CD14-positive monocyte (primary cell): ENCODE data around the gene DNAH10. TPM values are rescaled to one million over a fixed set of nuclear protein-coding genes. Genes with fewer than 3 reads are reported as not detected.

ENCODE experiments used
- DNase-seq, 3 donors: peaks; one replicate each; pipeline ENCODE4 v3.0.0-alpha.2; 2011 to 2022
- H2AFZ ChIP-seq: 2 replicates; pipeline ENCODE4 v1.6.0; 2012; ENCODE audit warnings: mild to moderate bottlenecking, low read depth, low read length, inconsistent platforms; ENCODE audit not compliant: insufficient read depth, poor library complexity, severe bottlenecking
- H3K27ac ChIP-seq, 2 donors: 1 replicate in 1 of 2; 2 replicates in 1 of 2; pipeline ENCODE4 v1.5.1; 2012 to 2013; ENCODE audit warnings: low read length in 2 of 2, control low read depth in 1 of 2, inconsistent platforms in 1 of 2, low read depth in 1 of 2, mild to moderate bottlenecking in 1 of 2
- H3K27me3 ChIP-seq, 2 donors: one replicate each; pipeline versions ENCODE4 v1.6.0 to v1.6.1; 2011 to 2013; ENCODE audit warnings: low read length in 2 of 2; ENCODE audit not compliant: control insufficient read depth in 2 of 2, insufficient read depth in 2 of 2
- H3K36me3 ChIP-seq, 2 donors: replicated peaks in 1 of 2; 1 replicate in 1 of 2; 2 replicates in 1 of 2; pipeline versions ENCODE4 v1.5.1 to v1.6.1; 2012 to 2013; ENCODE audit warnings: low read length in 2 of 2, control low read depth in 1 of 2, inconsistent platforms in 1 of 2, mild to moderate bottlenecking in 1 of 2; ENCODE audit not compliant: insufficient read depth in 2 of 2, control insufficient read depth in 1 of 2
- H3K4me1 ChIP-seq, 2 donors: 1 replicate in 1 of 2; 2 replicates in 1 of 2; pipeline versions ENCODE4 v1.5.1 to v1.6.1; 2012 to 2013; ENCODE audit warnings: low read length in 2 of 2, control low read depth in 1 of 2, inconsistent platforms in 1 of 2, mild to moderate bottlenecking in 1 of 2, moderate library complexity in 1 of 2; ENCODE audit not compliant: insufficient read depth in 2 of 2, control insufficient read depth in 1 of 2
- H3K4me2 ChIP-seq: replicated peaks from 2 replicates; pipeline ENCODE3; 2012; ENCODE audit warnings: low read length, moderate library complexity, mild to moderate bottlenecking; ENCODE audit not compliant: poor library complexity, severe bottlenecking; ENCODE audit errors: extremely low read depth
- H3K4me3 ChIP-seq, 3 experiments: fragments of 200-600 bp in 1 of 3; sonication (generic) in 1 of 3; replicated peaks in 1 of 3; 1 replicate in 2 of 3; 2 replicates in 1 of 3; pipeline ENCODE4 v1.5.1; 2011 to 2013; ENCODE audit warnings: low read length in 3 of 3, mild to moderate bottlenecking in 3 of 3, control low read depth in 2 of 3, low read depth in 2 of 3, inconsistent platforms in 1 of 3, moderate library complexity in 1 of 3
- H3K79me2 ChIP-seq: 2 replicates; pipeline ENCODE4 v1.6.0; 2012; ENCODE audit warnings: mild to moderate bottlenecking, control low read depth, inconsistent platforms, low read length, moderate library complexity; ENCODE audit not compliant: insufficient read depth
- H3K9ac ChIP-seq: 2 replicates; pipeline ENCODE4 v1.6.0; 2017; ENCODE audit warnings: low read length, mild to moderate bottlenecking; ENCODE audit not compliant: insufficient read depth, poor library complexity, severe bottlenecking
- H3K9me3 ChIP-seq, 2 donors: replicated peaks in 1 of 2; 1 replicate in 1 of 2; 2 replicates in 1 of 2; pipeline versions ENCODE4 v1.5.1 to v1.6.1; 2012 to 2013; ENCODE audit warnings: low read length in 2 of 2, control low read depth in 1 of 2; ENCODE audit not compliant: control insufficient read depth in 1 of 2, insufficient read depth in 1 of 2
- H4K20me1 ChIP-seq: 2 replicates; pipeline ENCODE4 v1.6.0; 2012; ENCODE audit warnings: mild to moderate bottlenecking, low read length, control low read depth, moderate library complexity; ENCODE audit not compliant: insufficient read depth
- H3K27ac Mint-ChIP-seq, 7 donors: one replicate each; pipeline ENCODE4 v1.8.0; 2020; ENCODE audit warnings: mild to moderate bottlenecking in 7 of 7, mixed read lengths in 7 of 7, moderate library complexity in 6 of 7, inconsistent platforms in 2 of 7
- H3K27me3 Mint-ChIP-seq, 3 donors: one replicate each; pipeline ENCODE4 v1.8.0; 2021 to 2022; ENCODE audit warnings: low read depth in 3 of 3, mild to moderate bottlenecking in 3 of 3, mixed read lengths in 3 of 3, moderate library complexity in 3 of 3, inconsistent platforms in 1 of 3
- H3K36me3 Mint-ChIP-seq, 2 donors: one replicate each; pipeline ENCODE4 v1.8.0; 2020; ENCODE audit warnings: mixed read lengths in 2 of 2, inconsistent platforms in 1 of 2, mild to moderate bottlenecking in 1 of 2
- H3K4me1 Mint-ChIP-seq: one replicate; pipeline ENCODE4 v1.8.0; 2020; ENCODE audit warnings: mild to moderate bottlenecking, mixed read lengths
- H3K4me3 Mint-ChIP-seq, 2 donors: one replicate each; pipeline ENCODE4 v1.8.0; 2020; ENCODE audit warnings: mild to moderate bottlenecking in 2 of 2, mixed read lengths in 2 of 2, moderate library complexity in 1 of 2
- H3K9me3 Mint-ChIP-seq, 7 donors: one replicate each; pipeline ENCODE4 v1.8.0; 2020 to 2022; ENCODE audit warnings: mixed read lengths in 7 of 7, mild to moderate bottlenecking in 6 of 7, moderate library complexity in 6 of 7, inconsistent platforms in 2 of 7
- CTCF ChIP-seq: fragments of 200-600 bp; IDR thresholded peaks from one replicate; pipeline ENCODE4 v1.8.0; 2022; ENCODE audit warnings: antibody characterized with exemption, mild to moderate bottlenecking
- WGBS: methylation state at CpG from one replicate; pipeline ENCODE4 v1.1.5; 2013; ENCODE audit warnings: missing lambda C conversion rate; ENCODE audit not compliant: insufficient coverage; 5-methylcytosine and 5-hydroxymethylcytosine counted together
- intact Hi-C, 2 donors: fragments of 100-400 bp; cut with micrococcal nuclease; formaldehyde crosslinking; loops; one replicate each; pipeline versions ENCODE4 v1.15.0 to v1.15.1; 2023
- polyA plus RNA-seq, 3 donors: library from polyadenylated mRNA; depleted of rRNA in 1 of 3; unstranded in 2 of 3; stranded (reverse) in 1 of 3; fragments of 300-500 nt in 2 of 3; fragments of >200 nt in 1 of 3; fragmentation: Illumina TruSeq in 2 of 3; gene quantifications; 1 replicate in 2 of 3; 2 replicates in 1 of 3; pipeline ENCODE4 v1.2.3, GENCODE V29; 2012 to 2021

Gene DNAH10
- polyA plus RNA-seq, 3 donors = not detected

- H3K36me3 ChIP-seq = peaks cover 2 to 7% of the 10 kb centered on the region in 2 donors
- H2AFZ ChIP-seq = no peak overlapping the region
- peaks cover 12 to 20% of the 10 kb centered on the region in 2 donors for H3K4me1 ChIP-seq
- Mint-ChIP-seq H3K4me1 (peaks cover 12% of the 10 kb centered on the region), H3K9me3 (peaks cover 0 to 7% (median 0%) of the 10 kb centered on the region in 7 donors), H3K36me3 (peaks cover 9 to 26% of the 10 kb centered on the region in 2 donors), H3K27ac (no peak overlapping the region), H3K27me3 (peaks cover 11 to 16% (median 16%) of the 10 kb centered on the region in 3 donors), H3K4me3 (no peak overlapping the region)
- peaks cover 12 to 15% of the 10 kb centered on the region in 2 donors for H3K27me3 ChIP-seq
- H3K4me3 ChIP-seq = no peak overlapping the region
- H3K27ac ChIP-seq = no peak overlapping the region
- intact Hi-C loops = no loop called here
- H3K9ac ChIP-seq = no peak overlapping the region
- DNase-seq = no peak
- no peak overlapping the region for H3K4me2 ChIP-seq
- H4K20me1 ChIP-seq = no peaks in the 10 kb centered on the region
- no peaks in the 10 kb centered on the region for H3K79me2 ChIP-seq
- H3K9me3 ChIP-seq = no peaks in the 10 kb centered on the region
- TF ChIP-seq CTCF = no peak
- 100% methylated on average over 2 of the region's 7 CpGs for WGBS
Observed at GRCh38 chr12:123976227-123976826, 214.2 kb downstream of the DNAH10 start.

- 100% methylated on average over 2 of the region's 6 CpGs for WGBS
Observed at GRCh38 chr12:123979566-123979965, 217.5 kb downstream of the DNAH10 start.

More at GRCh38 chr12:123979566-123979965, 217.5 kb downstream of the DNAH10 start:
- Histone ChIP-seq H3K27ac (no peak overlapping the region), H3K9ac (no peak overlapping the region), H4K20me1 (no peaks in the 10 kb centered on the region), H3K79me2 (no peaks in the 10 kb centered on the region), H3K4me1 (no peaks in the 10 kb centered on the region), H3K9me3 (no peaks in the 10 kb centered on the region), H3K4me3 (no peak overlapping the region), H3K4me2 (no peak overlapping the region), H2AFZ (no peak overlapping the region), H3K36me3 (peaks cover 2 to 13% of the 10 kb centered on the region in 2 donors), H3K27me3 (peaks cover 1 to 2% of the 10 kb centered on the region in 2 donors)
- no peaks in the 10 kb centered on the region for H3K9me3 Mint-ChIP-seq
- peaks cover 5% of the 10 kb centered on the region for H3K4me1 Mint-ChIP-seq
- intact Hi-C loops = no loop called here
- H3K4me3 Mint-ChIP-seq = no peak overlapping the region
- H3K27me3 Mint-ChIP-seq = peaks cover 0 to 3% (median 2%) of the 10 kb centered on the region in 3 donors
- no peak overlapping the region for H3K27ac Mint-ChIP-seq
- DNase-seq = no peak
- peaks cover 9 to 29% of the 10 kb centered on the region in 2 donors for H3K36me3 Mint-ChIP-seq
- no peak for TF ChIP-seq CTCF
